ENCODE measurements around the gene TMSB4X. TPM values are rescaled to one million over a fixed set of nuclear protein-coding genes. Genes with fewer than 3 reads are reported as not detected.
"Not testable (repeated sequence)": the region's sequence is repeated elsewhere in the genome, so short reads cannot be mapped to it uniquely, and the experiment has no call there.

The TMSB4X gene
- total RNA-seq, 1 donor = 5,524 TPM

DNA sequence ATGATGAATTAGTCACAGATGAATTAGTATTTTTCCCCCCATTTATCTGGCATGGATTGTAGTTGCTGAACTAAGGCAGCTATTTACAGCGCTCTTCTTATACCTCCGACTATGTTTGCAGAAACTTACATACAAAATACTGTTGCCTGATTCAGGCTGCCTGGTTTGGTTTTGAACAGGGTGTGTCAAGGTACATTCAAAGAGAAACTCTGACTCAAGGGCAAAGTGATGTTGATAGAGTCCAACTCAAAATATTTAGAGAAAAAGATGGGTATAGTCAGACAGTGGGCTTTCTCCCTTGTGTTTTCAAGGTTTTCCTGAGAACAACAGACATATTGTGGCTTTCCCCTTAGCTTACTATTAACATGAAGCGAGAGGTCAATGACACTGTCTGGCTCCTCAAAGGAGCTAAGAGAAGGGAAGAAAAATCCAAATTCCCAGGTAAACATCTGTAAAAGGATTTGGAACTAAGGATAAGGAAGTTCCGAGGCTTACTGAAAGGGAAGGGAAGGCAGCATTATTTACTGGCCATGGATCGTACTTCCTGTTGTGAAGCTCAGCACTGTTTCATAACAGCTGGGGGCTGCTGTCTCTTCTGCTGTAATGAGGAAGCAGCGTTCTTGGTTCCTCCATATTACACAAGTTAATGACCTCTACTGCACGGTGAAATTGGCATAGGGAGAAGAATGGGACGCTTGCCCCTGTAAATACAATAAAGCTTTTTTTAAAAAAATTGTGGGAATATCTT is 38.6 kb downstream of the TMSB4X start:
- TF ChIP-seq, protein P1, sequence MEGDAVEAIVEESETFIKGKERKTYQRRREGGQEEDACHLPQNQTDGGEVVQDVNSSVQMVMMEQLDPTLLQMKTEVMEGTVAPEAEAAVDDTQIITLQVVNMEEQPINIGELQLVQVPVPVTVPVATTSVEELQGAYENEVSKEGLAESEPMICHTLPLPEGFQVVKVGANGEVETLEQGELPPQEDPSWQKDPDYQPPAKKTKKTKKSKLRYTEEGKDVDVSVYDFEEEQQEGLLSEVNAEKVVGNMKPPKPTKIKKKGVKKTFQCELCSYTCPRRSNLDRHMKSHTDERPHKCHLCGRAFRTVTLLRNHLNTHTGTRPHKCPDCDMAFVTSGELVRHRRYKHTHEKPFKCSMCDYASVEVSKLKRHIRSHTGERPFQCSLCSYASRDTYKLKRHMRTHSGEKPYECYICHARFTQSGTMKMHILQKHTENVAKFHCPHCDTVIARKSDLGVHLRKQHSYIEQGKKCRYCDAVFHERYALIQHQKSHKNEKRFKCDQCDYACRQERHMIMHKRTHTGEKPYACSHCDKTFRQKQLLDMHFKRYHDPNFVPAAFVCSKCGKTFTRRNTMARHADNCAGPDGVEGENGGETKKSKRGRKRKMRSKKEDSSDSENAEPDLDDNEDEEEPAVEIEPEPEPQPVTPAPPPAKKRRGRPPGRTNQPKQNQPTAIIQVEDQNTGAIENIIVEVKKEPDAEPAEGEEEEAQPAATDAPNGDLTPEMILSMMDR (IDR thresholded peaks at IDR 0.05; ENCODE audit: insufficient read depth, low read length) = no peak
- no peak overlapping the region for H3K4me3 ChIP-seq (ENCODE audit: low read depth, low read length)
- no peak for DNase-seq (ENCODE audit: low read depth)

GRCh38 chrX:13014111-13015096 is 39.5 kb downstream of the TMSB4X start:
- peak; percentile 53 for DNase-seq (ENCODE audit: low read depth)
- H3K4me3 ChIP-seq (ENCODE audit: low read depth, low read length) = no peak overlapping the region
- TF ChIP-seq, protein P1 (IDR thresholded peaks at IDR 0.05; ENCODE audit: insufficient read depth, low read length) = no peak

GRCh38 chrX:13015536-13016236 is 40.8 kb downstream of the TMSB4X start:
- no peak overlapping the region for H3K4me3 ChIP-seq (ENCODE audit: low read depth, low read length)
- no peak for DNase-seq (ENCODE audit: low read depth)
- TF ChIP-seq, protein P1 (IDR thresholded peaks at IDR 0.05; ENCODE audit: insufficient read depth, low read length) = no peak

GRCh38 chrX:13016731-13017130 is 41.8 kb downstream of the TMSB4X start:
- H3K4me3 ChIP-seq (ENCODE audit: low read depth, low read length); DNase-seq (ENCODE audit: low read depth): not testable (repeated sequence)

- DNase-seq (ENCODE audit: low read depth) = no peak
- TF ChIP-seq, protein P1 (IDR thresholded peaks at IDR 0.05; ENCODE audit: insufficient read depth, low read length) = no peak
- H3K4me3 ChIP-seq (ENCODE audit: low read depth, low read length) = no peak overlapping the region
These were observed 48.0 kb downstream of the TMSB4X start for GRCh38 chrX:13022926-13023325.

DNA sequence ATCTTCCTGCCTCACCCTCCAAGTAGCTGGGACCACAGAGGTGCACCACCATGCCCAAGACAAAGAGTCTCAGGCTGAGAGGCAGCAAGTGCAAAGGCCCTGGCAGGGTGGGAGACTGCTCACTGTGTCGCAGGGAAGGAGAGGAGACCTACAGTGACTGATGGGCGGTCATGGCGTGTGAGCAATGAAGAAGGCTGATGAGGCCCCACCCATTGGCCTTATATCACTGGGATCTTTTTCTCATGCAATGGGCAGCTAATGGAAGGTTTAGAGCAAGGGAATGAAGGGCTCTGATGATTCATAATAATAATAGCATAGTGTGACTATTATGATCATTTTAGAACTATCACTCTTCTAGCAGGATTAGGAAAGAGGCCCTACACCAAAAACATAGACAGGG is 48.7 kb downstream of the TMSB4X start:
- H3K4me3 ChIP-seq (ENCODE audit: low read depth, low read length) = no peak overlapping the region
- no peak for DNase-seq (ENCODE audit: low read depth)
- TF ChIP-seq, protein P1 (IDR thresholded peaks at IDR 0.05; ENCODE audit: insufficient read depth, low read length) = no peak
